ENCODE data around the gene C1orf198. TPM values are rescaled to one million over a fixed set of nuclear protein-coding genes. Genes with fewer than 3 reads are reported as not detected.

The C1orf198 gene
- total RNA-seq, 1 donor from 2014 or later = 225 TPM

DNA sequence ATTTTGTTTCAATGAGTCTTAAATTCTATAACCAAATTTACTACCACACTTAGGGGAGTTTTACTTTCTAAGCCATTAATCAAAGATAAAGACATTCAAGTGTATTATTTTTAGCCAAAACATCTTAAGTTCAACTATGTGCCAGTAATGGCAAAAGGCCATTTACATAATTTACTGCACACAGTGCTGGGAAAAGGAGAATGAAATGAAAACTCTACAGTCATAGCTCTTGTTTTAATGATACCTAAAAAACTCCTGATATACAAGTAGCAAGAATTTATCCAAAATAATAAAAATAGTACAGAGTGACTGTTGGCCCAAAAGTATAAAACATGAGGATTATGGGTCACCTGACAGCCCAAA is 42.4 kb upstream of the C1orf198 start:
- H3K9me3 ChIP-seq = no peaks in the 10 kb centered on the region
- intact Hi-C loops (cut with DNase I) = loop anchor here (1.0 to 10.0 kb wide), 3 partner anchors 41 to 266 kb away; partner anchors contain the start of genes ARV1, COG2 and TTC13
- peaks cover 9 to 13% of the 10 kb centered on the region in 2 donors for H3K4me1 ChIP-seq
- H3K27me3 ChIP-seq = no peaks in the 10 kb centered on the region
- no peak for DNase-seq (ENCODE audit: low spot score in 2 of 2)
- H3K36me3 ChIP-seq = peaks cover 8 to 13% of the 10 kb centered on the region in 2 donors
- peak overlapping the region in 1 of 2 donors; percentile 7 for H3K4me3 ChIP-seq
- TF ChIP-seq CTCF (IDR thresholded peaks at IDR 0.05) = no peak
- peak overlapping the region; percentile 23 to 74 for H3K27ac ChIP-seq

- Histone ChIP-seq H3K36me3 (peaks cover 8 to 13% of the 10 kb centered on the region in 2 donors), H3K27me3 (no peaks in the 10 kb centered on the region), H3K4me1 (peaks cover 9 to 16% of the 10 kb centered on the region in 2 donors), H3K27ac (peak overlapping the region; percentile 23 to 74), H3K4me3 (peak overlapping the region in 1 of 2 donors; percentile 7), H3K9me3 (no peaks in the 10 kb centered on the region)
- TF ChIP-seq CTCF (IDR thresholded peaks at IDR 0.05) = no peak
- peak in 1 of 2 donors; percentile 73 for DNase-seq (ENCODE audit: low spot score in 2 of 2)
- intact Hi-C loops (cut with DNase I) = loop anchor here (1.0 to 10.0 kb wide), 3 partner anchors 41 to 265 kb away; partner anchors contain the start of genes ARV1, COG2 and TTC13
Measured at GRCh38 chr1:230909974-230910754, 41.8 kb upstream of the C1orf198 start.

- Histone ChIP-seq H3K27ac (no peak overlapping the region), H3K4me1 (peaks cover 9 to 11% of the 10 kb centered on the region in 2 donors), H3K9me3 (no peaks in the 10 kb centered on the region), H3K4me3 (no peak overlapping the region), H3K36me3 (peaks cover 8 to 13% of the 10 kb centered on the region in 2 donors), H3K27me3 (no peaks in the 10 kb centered on the region)
- no peak for DNase-seq (ENCODE audit: low spot score in 2 of 2)
- TF ChIP-seq CTCF (IDR thresholded peaks at IDR 0.05) = no peak
- intact Hi-C loops (cut with DNase I) = no loop called here
Measured at GRCh38 chr1:230907472-230908205, 39.3 kb upstream of the C1orf198 start.

DNA sequence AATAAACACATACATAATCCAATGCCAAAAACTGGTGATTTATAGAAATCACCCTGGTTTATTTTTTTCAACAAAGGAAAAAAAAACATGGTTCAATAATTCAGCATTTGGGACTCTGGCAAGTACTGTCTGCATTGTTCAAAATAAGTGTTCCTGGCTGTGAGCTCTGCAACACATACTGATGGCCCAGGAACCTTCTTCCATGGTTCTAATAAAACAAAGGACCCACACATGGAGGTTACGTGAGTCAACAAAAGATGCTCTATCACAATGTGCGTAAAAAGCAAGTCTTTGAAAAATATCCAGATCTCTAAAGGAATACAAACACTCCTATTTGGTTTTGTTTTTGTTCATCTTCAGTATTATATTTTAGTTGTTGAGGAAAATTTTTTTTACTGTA is 37.9 kb upstream of the C1orf198 start:
- peaks cover 8 to 13% of the 10 kb centered on the region in 2 donors for H3K36me3 ChIP-seq
- H3K27me3 ChIP-seq = no peaks in the 10 kb centered on the region
- intact Hi-C loops (cut with DNase I) = no loop called here
- peaks cover 9 to 13% of the 10 kb centered on the region in 2 donors for H3K4me1 ChIP-seq
- peak overlapping the region; percentile 37 to 49 for H3K27ac ChIP-seq
- TF ChIP-seq CTCF (IDR thresholded peaks at IDR 0.05) = no peak
- no peaks in the 10 kb centered on the region for H3K9me3 ChIP-seq
- H3K4me3 ChIP-seq = no peak overlapping the region
- no peak for DNase-seq (ENCODE audit: low spot score in 2 of 2)

DNA sequence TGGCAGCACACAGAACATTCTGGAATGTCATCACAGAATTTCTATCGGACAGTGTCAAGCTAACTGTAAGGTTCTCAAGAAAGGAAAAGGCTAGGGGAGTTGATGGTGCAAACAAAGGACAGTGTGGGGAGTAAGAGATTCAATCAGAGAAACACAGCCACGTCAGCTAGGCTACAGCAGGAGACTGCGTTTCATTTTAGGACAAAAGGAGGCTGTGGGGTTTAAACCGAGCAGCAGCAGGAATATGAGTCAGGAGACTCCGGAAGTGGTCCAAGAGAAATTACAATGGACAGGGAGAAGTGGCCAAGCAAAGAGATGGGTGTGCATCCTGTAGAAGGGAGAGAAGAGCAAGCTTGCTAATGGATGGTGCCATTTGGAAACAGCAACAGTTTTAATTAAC is 37.4 kb upstream of the C1orf198 start:
- Histone ChIP-seq H3K27ac (peak overlapping the region; percentile 37 to 49), H3K9me3 (no peaks in the 10 kb centered on the region), H3K27me3 (no peaks in the 10 kb centered on the region), H3K36me3 (peaks cover 8 to 13% of the 10 kb centered on the region in 2 donors), H3K4me3 (no peak overlapping the region), H3K4me1 (peaks cover 9% of the 10 kb centered on the region in 2 donors)
- no peak for DNase-seq (ENCODE audit: low spot score in 2 of 2)
- intact Hi-C loops (cut with DNase I) = no loop called here
- no peak for TF ChIP-seq CTCF (IDR thresholded peaks at IDR 0.05)
